ENCODE data around the gene PRSS53.

- TF ChIP-seq CTCF (conservative IDR thresholded peaks at IDR 0.05; ENCODE audit: low read length) (no peak), EZH2phosphoT487 (IDR thresholded peaks at IDR 0.05; ENCODE audit: borderline replicate concordance, low read depth, low read length) (no peak)
These were observed 23.8 kb downstream of the PRSS53 start for GRCh38 chr16:31064882-31065461.
